GM19397 (cell line): ENCODE results near the gene MATR3.
"Not testable (repeated sequence)": the region's sequence is repeated elsewhere in the genome, so short reads cannot be mapped to it uniquely, and the experiment has no call there.

Experiments
- ATAC-seq: cut with Tn5 transposase; IDR thresholded peaks from one replicate; pipeline ENCODE4 v1.9.1; 2021; ENCODE audit warnings: mild to moderate bottlenecking, moderate library complexity; ENCODE audit not compliant: unreplicated experiment

Gene MATR3

DNA sequence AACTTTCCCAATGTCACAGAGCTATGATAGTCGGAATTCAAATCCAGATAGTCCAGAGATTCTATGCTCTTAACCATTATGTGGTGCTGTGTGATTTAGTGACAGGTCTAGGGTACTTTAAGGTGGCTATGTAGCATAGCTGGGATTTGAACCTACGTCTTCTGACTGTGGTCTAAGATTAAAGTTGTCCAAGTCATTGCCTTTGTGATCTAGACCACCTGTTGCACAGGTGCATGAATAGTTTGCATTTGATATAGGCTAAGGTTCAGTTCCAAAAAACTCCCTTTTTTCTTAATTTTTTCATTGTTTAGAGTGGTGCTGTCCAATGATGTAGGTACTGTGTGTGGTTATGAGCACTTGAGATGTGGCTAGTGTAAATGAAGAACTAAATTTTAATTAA lies 50.6 kb downstream of the MATR3 start:
- ATAC-seq, result no peak

DNA sequence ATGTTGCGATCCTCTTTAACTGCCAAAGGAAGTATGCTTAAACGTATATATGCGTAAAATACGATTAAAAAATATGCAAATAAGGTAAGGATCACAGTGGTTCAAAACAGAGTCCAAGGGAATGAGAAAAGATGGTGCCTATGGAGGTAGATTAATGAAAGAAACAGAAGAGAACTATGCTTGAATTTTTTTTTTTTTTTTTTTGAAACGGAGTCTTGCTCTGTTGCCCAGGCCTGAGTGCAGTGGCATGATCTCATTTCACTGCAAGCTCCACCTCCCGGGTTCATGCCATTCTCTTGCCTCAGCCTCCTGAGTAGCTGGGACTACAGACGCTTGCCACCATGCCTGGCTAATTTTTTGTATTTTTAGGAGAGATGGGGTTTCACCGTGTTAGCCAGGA lies 51.9 kb downstream of the MATR3 start:
- not testable (repeated sequence) for ATAC-seq

GRCh38 chr5:139347863-139348262 lies 54.3 kb downstream of the MATR3 start:
- not testable (repeated sequence) for ATAC-seq

- no peak for ATAC-seq
Observed at GRCh38 chr5:139354186-139354585, 60.6 kb downstream of the MATR3 start.

GRCh38 chr5:139355900-139356299 lies 62.4 kb downstream of the MATR3 start:
- ATAC-seq, result not testable (repeated sequence)

- no peak for ATAC-seq
Observed at GRCh38 chr5:139358064-139358463, 64.5 kb downstream of the MATR3 start.

DNA sequence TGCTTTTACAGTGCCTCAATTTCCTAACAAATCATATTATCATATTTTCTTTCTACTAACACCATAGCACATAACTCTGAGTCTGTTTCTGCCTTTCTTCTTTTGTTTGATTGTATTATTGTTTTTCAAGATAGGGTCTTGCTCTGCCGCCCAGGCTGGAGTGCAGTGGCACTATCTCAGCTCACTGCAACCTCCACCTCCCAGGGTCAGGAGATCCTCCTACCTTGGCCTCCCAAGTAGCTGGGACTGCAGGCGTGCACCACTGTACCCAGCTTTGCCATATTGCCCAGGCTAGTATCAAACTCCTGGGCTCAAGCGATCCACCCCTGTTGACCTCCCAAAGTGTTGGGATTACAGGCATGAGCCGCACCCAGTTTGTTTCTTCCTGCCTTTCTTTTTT lies 66.8 kb downstream of the MATR3 start:
- ATAC-seq, result no peak

DNA sequence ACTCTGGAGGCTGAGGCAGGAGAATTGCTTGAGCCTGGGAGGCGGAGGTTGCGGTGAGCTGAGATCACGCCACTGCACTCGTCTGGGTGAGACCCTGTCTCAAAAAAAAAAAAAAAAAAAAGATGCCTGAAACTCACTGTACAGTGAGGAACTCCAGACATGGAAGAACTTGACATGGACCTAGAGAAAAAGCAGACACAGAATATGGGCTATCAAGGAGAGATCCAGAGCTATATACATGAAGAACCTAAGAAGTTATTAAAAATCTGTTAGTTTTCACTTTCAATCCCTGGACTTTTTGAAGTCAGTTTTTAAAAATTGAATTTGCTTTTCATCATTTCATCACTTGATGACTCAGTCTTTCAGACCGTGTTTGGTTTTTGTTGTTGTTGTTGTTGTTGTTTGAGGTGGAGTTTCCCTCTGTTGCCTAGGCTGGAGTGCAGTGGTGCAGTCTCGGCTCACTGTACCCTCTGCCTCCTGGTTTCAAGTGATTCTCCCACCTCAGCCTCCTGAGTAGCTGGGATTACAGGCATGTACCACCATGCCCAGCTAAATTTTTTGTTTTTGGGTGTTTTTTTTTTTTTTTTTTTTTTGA lies 68.4 kb downstream of the MATR3 start:
- ATAC-seq, result no peak

DNA sequence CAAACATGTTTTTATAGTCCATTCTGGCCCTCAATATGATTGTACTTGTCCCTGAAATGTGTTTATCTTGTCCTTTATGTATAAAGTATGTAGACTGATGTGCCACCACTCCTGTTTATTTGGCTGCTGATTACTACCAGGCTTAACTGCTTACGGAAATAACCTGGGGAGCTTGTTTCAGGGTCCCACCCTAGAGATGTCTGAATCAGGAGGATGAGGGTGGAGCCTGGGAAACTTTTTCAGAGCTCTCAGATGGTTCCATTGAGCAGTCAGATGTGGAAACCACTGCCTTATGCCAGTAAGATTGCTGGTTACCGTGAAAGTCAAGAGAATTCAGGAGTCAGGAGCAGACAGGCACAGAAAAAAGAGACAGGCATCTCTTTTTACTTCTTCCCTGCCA lies 70.4 kb downstream of the MATR3 start:
- no peak for ATAC-seq

GRCh38 chr5:139364466-139364865 lies 70.9 kb downstream of the MATR3 start:
- no peak for ATAC-seq

DNA sequence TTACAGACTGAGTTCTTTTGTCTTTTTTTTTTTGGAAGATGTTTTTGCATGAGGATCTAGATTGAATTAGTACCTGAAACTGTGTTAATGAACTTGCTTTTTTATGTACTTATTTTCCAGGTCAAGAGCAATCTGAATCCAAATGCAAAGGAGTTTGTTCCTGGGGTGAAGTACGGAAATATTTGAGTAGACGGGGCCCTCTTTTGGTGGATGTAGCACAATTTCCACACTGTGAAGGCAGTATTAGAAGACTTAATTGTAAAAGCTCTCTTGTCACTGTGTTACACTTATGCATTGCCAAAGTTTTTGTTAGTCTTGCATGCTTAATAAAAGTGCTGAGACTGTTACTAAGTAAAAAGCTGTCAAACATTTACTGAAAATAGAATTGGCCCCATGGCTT lies 75.1 kb downstream of the MATR3 start:
- ATAC-seq, result no peak

- ATAC-seq, result no peak
Observed at GRCh38 chr5:139369181-139369580, 75.6 kb downstream of the MATR3 start.

GRCh38 chr5:139371482-139372435 lies 78.2 kb downstream of the MATR3 start:
- ATAC-seq, result no peak

- ATAC-seq, result no peak
Observed at GRCh38 chr5:139374909-139375308, 81.4 kb downstream of the MATR3 start.

DNA sequence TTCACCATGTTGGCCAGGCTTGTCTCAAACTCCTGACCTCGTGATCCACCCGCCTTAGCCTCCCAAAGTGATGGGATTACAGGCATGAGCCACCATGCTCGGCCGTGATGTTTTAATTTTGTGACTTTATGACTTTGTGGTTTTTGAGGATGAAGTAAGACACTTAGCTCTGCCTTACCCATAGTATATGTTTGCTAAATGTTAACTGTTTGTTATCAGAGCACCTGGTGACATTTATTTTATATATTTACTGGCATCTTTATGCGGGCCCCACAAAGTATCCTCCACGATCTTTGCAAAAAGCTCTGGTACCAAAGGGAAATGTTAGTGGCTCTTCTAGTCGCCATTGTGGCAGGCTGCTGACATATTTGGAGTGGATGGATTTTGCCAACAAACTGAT lies 82.8 kb downstream of the MATR3 start:
- ATAC-seq, result no peak

DNA sequence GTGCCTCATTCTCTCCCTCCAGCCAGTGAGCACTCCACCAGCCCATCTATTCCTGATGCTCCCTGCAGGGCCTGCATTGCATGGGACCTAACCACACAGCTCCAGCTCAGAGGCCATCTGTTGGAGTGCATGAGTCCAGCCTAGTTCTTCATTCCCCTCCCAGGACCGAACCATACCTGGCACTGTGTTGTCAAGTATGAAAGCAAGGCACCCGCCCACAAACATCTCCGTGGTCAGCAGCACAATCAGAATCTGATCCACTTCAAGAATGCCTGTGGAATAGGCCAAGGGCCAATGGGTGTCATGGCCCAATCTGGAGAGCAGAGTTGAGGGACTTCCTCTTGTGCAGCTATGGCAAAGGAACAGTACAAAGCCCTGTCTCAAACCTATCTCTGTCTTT lies 83.7 kb downstream of the MATR3 start:
- no peak for ATAC-seq

DNA sequence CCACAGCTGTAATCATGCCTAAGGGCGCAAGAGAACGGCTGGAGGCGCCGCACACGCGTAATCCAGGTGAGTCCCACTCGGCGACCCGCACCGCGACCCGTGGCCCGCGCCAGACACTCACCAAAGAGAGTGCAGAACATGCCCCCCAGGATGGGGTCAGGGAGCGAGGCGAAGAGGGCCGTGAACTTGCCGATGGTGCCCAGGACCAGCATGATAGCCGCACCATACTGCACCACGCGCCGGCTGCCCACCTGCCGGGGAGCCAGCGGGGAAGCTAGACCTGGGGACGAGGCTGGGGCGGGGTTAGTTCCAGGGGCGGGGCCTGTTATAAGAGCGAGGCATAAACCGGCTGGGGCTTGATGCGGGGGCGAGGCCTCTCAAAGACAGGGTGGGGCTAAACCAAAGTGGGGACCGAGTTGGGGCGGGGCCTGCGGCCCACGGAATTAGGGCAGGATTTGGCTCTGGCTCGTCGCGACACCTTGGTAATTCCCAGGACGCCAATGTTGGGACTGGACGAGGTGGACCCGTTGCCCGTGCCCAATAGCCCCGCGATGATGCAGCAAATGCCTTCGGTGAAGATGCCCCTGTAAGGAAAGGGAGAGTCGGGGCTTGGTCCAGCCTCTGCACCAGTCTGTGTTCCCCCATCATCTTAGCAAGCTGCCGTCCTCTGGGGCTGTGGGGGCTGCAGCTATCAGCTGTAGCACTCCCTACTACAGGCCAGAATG lies 84.7 kb downstream of the MATR3 start:
- ATAC-seq, result no peak

GRCh38 chr5:139378941-139379361 lies 85.4 kb downstream of the MATR3 start:
- no peak for ATAC-seq

DNA sequence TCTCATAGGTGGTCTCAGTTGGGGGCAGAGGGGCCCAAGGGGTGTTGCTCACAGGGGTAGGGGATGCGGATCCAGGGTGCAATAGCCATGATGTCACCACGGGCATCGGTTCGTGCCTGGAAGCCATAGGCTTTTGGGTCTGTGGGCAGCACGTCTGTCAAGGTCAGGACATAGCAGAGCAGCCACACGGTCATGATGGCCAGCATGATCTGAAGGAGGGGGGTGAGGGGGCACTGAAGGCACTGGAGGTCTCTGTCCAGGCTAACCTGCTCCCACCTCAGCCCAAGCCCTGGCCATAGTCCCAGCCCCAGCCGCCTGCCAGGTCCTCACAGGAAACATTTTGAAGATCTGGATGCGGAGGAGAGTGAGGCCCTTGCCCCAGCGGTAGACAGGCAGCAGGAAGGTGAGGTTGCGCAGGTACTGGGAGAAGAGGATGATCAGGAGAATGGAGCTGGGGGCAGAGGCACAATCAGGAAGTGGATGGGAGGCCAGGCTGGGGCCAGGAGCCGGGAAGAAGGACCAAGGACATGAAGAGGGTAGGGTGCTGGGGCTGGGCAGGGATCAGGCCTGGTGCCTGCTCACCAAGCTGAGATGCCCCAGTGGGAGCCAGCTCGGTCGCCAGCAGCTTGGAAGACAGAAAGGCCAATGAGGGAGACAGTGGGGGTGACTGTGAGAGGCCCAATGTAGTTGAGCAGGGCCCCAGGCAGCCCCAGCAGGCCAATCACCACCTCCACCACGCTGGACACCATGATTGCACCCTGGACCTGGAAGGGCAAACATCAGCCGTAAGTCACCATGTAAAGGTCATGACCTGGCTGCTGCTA lies 86.3 kb downstream of the MATR3 start:
- no peak for ATAC-seq
